CMK (cell line): Measurements from ENCODE around the gene PGK2.
"Not testable (repeated sequence)": the region's sequence is repeated elsewhere in the genome, so short reads cannot be mapped to it uniquely, and the experiment has no call there.

ENCODE experiments used
- DNase-seq: peaks from one replicate; pipeline ENCODE4 v3.0.0-alpha.2; 2010; ENCODE audit warnings: low read depth

The PGK2 gene

DNA sequence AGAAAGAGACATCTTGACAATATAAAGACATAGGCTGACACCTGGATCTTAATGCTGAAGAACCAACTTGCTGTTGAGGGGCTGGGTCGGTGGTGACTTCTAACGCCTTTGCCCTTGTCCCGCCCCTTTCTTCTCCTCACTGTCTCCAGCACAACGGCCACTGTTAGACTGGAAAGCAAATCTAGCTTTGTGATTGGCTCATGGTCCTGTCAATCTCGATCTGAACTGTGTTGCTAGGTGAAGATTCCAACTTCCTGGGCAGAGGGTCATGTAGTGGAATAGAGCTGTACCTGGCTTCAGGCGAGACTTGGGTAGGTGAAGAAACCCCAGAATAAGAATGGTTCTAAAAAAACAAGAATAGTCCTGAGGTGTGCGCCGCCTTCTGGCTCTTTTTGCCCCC lies at the start of gene PGK2:
Gene PGK2 (minus strand): TSS at position 110 of the 400 bp plus-strand sequence. CDS start 98 bp downstream, at position 12.
- DNase-seq: peak; percentile 15

DNA sequence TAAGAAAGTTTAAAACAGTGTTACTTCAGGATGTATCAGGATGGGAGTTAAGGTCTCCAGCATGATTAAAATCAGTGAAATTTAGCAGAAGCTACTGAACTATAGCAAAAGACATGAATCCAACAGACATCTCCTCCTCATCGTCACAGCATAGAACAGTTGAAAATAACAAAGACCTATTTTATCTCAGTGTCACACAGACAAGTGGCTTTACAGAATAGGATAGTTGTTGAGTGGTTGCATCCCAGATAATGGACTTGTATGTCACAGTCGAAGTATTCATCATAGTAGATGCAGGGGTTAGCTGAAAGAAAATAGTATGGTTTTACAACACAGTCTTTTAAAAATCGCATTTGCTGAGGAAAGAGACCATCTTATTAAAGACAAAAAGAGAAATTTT lies 48.1 kb upstream of the PGK2 start:
- no peak for DNase-seq

DNA sequence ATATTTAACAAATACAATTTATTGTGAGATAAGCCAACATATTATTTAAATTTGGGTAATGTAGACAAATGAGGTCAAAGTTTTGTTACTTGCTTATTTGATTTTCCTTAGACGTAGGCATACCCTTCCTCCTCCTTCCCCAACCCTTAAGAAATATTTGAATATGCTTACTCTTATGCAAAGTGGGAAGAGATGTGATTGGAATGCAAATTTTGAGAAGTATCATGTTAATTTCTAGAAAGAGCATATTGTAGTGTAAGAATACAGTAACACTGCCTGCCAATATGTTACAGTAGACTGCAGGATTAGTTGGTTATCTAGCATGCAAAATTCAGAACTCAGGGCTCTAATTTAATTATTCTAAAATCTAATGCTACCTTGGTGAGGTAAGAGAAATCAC lies 46.3 kb upstream of the PGK2 start:
- DNase-seq: no peak

DNA sequence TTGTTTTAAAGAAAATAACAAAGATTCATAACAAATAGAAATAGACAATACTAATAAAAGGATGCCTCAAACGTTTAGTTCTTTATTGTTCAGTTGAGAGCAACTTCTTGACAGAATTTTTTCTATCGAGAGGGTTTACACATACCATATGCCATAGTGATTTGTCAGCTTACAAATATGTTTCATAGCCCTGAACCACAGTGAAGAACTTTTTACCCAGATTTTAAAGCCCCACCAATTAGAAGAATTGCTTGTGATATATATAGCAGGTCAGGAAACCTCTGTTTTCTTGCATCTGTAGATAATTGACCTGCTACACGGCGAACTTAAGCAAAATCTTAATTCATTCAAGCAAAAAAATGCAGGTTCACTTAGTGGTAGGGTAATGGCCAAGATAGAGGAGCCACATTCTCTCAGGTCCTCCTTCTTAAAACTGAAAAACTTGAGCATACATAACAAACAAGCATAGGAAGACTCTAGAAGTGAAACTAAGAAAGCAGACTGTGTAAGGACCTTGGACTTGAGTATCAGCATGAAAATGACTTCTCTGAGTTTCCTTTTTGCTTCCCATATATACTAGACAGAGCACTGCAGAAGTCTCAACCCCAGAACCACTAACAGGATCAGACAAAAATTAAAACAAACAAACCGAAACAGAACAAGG lies 39.8 kb upstream of the PGK2 start:
- no peak for DNase-seq

DNA sequence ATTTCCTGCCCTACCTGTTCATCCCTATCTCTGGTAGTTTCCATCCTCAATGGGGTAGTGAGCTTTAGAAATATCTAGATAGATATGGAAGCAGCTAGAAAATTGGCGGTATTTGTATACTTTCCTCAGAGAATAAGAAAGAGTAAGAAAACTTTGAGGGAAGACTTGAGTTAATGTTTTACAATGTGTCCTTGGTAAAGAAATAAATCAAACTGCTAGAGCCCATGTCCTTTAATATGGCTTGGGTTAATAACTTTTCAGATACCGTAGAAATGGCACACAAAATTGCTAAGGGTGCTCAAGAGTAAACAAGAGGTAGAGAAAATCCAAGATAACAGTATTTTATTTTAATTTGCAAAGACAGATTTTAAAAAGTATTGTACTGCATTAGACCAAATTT lies 28.1 kb upstream of the PGK2 start:
- DNase-seq: no peak

DNA sequence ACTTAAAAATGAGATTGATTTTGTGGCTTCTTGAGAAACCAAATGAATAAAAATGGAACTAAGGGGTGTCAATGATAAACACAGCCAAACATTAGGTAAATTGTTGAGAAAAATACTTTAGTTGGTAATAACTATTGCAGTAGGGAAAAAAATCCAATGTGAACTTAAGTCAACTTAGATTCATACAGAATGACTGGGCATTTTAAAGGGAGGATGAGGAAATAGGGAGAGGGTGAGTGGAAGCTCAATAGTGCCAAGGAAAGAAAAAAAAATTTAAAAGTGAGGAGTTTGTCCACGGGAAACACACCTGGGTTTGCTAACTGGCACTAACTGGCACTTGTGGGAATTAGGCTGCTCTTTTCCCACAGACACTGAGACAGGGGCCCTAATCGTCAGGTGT lies 26.2 kb upstream of the PGK2 start:
- no peak for DNase-seq

DNA sequence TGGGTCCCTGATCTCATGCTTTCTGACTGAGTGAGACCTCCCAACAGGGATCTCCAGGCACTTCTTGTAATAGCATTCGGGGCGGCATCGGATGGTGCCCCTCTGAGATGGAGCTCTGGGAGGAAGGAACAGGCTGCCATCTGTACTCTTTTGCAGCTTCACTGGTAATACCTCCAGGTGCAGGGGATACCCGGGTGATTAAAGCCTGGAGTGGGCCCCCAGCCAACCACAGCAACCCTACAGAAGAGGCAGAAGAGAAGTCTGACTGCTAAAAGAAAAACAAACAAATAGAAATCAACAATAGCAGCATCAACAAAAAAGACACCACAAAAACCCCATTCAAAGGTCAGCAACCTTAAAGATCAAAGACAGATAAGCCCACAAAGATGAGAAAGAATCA lies 19.1 kb upstream of the PGK2 start:
- DNase-seq: no peak

DNA sequence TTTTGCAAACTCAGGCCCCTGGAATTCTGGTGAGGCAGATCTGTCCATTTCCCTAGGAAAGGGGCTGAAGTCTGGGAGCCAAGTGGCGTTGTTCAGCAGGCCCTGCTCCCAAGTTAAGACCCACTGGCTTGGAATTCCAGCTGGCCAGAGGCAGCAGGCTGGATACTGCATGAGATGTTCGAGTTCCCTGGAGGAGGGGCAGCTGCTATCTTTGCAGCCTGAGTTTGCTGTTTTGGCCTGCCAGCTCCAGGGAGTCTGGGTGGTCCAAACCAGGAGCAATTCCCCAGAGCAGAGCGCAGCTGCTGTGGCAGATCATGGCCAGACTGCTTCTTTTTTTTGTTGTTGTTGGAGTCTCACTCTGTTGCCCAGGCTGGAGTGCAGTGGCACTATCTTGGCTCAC lies 18.2 kb upstream of the PGK2 start:
- no peak for DNase-seq

DNA sequence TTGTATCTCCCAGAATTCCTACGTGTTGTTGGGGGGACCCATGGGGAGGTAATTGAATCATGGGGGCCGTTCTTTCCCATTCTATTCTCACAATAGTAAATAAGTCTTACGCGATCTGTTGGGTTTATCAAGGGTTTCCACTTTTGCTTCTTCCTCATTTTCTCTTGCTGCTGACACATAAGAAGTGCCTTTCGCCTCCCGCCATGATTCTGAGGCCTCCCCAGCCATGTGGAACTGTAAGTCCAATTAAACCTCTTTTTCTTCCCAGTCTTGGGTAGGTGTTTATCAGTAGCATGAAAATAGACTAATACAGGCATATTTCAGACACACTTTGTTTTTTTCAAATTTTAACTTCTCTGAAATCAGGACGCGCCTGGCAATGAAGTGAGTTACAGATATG lies 14.4 kb upstream of the PGK2 start:
- no peak for DNase-seq

DNA sequence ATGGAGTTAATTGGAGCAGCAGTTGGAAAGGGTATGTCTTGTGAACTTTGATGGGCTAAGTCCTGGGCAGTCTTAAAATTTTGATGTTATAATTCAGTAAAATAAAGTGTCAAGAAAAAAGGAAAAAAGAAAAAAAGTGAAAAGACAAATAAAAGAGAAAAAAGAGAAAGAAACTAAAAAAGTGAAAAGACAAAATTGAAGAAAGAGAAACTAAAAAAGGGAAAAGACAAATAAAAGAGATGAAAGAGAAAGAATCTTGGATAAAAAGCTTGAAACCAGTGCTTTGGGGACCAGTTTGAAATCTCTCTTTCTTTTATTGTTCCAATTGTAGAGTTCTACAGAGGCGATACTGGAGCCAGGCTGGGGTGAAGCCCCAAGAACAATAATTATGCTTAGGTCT lies 12.0 kb upstream of the PGK2 start:
- no peak for DNase-seq

DNA sequence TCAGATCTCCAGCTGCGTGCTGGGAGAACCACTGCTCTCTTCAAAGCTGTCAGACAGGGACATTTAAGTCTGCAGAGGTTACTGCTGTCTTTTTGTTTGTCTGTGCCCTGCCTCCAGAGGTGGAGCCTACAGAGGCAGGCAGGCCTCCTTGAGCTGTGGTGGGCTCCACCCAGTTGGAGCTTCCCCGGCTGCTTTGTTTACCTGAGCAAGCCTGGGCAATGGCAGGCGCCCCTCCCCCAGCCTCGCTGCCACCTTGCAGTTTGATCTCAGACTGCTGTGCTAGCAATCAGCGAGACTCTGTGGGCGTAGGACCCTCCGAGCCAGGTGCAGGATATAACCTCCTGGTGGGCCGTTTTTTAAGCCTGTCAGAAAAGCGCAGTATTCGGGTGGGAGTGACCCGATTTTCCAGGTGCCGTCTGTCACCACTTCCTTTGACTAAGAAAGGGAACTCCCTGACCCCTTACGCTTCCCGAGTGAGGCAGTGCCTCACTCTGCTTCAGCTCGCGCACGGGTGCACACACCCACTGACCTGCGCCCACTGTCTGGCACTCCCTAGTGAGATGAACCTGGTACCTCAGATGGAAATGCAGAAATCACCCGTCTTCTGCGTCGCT lies 9.9 kb upstream of the PGK2 start:
- not testable (repeated sequence) for DNase-seq

DNA sequence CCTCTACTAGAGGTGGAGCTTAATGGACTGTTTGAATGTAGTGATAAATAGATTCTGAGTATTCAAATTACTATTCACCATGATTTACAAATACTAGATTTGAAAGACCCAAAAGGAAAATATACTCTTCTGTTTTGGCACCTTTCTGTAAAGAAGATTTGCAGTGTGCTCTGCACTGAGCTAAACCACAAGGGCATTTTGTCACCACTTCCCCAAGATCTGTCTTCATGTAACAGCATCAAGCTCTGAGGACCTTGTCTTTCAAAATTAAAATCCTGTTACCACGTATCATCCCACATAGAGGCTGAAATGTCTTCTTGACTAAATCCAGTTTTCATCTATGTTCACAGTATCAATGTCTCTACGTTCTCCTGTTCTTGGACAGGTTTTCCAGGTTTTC lies 3.3 kb upstream of the PGK2 start:
- DNase-seq: no peak

DNA sequence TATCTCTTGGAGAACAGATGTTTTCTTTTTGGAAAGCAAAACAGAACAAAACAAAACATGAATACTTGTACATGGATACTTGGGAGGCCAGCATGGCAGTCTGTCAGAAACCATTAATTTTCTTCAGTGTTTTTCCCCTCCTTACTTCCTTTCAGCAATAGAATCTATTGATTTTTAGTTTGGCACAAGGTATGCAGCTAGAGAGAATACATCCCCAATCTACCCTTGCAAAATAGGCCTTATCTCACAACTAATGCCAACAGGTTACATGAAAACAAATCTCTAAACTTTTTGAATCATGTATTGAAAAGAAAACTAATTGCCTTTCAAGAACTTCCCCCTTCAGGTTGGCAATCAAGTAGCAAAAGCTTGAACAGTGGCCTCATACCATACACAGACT lies 2.8 kb downstream of the PGK2 start:
- DNase-seq: no peak

DNA sequence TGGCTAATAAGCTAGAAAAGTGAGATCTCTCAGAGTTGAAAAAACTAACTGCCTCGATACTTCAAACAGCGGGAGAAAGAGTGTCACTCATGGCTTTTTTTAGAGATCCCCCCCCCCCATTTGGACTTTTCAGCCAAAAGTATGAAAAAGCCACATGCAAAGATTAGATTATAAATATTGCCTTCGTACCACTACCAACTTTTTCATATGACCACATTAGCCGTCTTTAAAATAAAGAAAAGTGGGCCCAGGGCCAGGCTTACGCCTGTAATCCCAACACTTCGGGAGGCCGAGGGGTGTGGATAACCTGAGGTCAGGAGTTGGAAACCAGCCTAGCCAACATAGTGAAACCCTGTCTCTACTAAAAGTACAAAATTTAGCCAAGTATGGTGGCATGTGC lies 4.4 kb downstream of the PGK2 start:
- no peak for DNase-seq

DNA sequence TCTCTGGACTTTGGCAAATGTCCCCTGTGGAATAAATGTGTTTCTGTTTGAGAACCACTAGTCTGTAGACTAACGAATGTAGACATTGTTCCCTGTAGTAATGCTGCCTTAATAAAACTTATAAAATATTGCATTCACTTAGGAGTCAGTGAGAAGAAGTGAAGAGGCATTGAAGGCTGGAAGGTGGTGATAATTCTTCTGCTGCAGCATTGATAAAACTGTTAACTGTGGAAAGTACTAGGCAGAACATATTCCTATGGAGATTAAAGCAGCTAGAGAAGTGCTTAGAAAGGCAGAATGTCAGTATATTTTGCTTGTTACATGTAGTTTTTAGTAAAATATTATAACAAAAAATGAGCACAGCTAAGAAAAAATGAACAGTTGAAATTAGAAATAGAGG lies 4.8 kb downstream of the PGK2 start:
- DNase-seq: no peak

DNA sequence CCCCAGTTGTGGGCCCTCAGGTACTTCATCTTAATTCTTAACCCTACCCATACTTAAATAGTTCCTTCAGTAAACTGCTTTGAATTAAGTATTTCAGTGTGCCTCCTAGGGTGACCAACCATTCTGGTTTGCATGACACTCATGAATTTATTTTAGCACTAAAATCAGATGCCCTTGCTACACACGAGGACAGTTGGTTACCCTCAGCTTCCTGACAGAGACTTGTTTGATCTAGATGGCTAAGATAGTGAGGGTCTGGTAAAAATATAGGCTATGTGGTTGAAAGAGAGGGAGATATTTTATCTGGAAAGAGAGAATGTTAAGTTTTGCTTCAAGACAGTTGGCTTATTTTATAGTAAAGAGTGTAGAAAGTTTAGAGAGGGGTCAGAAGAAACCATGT lies 10.6 kb downstream of the PGK2 start:
- no peak for DNase-seq

DNA sequence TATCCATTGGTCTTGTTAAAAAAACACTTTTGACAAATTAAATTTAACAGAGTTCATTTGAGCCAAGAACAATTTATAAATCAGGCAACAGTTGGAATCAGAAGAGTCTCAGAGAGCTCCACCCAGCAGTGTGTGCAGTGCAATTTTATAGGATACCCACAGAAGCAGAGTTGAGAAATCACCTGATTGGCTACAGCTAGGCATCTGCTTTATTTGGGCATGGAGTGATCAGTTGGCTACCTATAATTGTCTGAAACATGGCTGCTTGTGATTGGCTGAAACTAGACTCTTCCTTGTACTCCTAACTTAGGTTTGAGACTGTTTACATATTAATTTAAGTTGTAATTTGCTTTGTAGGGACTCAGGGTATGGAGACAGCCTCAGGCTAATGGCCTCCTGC lies 12.0 kb downstream of the PGK2 start:
- no peak for DNase-seq

DNA sequence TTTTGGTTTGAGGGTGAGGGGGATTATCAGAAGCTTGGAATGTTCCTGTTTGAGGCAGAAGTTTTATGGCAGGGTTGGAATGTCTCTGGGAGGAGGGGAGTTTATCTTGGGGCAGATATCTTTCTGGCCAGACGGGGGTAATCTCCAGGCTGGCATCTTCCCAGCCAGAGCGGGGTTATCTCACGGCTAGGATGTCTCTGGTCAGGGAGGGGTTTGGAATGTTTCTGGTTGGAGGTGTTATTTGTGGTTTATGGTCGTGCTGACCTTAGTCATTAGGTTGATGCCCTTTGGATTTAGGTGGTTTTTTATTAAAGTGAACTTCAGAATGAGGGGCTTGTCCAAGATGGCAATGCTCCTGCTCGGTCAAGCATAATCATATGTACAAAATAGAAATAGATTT lies 14.8 kb downstream of the PGK2 start:
- no peak for DNase-seq

DNA sequence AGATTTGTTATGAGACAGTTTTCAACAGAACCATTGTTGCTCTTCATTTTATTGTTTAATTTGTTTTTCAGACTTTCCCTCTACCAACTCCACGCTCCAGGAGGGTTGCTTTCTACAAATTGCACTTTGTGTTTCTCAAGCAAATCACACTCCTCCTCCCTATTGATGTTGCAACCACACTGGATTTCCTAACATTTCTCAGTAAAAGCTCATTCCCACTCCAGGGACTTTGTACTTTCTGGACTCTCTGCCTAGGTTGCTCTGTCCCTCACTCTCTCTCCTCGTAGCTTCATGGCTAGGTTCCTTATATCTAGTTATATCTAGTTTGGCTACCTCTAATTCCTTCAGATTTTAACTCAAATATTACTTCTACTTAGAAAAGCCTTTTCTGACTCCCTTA lies 20.3 kb downstream of the PGK2 start:
- no peak for DNase-seq

DNA sequence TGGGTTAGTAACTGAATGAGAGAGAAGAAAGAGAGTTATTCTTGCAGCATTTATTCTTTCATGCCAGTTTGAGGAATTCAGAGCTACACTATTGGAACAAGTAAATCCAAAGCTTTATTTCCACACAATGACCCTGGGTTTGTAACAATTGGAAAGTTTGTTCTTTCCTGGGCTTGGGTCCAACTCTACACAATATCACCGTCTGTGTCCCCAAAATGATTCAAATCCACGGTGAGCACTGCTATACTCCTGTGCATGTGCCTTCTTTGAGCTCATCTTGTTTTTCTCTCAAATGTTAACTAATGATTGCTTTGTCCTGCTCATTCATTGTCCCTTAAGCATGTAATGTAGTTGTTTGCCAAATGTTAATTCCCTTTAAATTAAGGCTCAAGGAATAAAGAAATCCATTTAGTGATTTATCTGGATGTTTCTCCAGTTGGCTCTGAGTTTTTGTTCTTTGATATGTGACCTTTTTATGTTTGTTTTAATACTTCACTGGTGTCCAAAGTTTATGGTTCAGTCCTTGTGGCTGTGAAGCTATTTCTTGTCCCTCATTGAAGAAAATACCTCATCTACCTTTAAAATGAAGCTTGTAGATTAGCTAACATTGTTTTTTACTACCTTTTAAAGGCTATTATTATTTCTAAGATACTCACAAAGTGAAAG lies 22.4 kb downstream of the PGK2 start:
- no peak for DNase-seq

DNA sequence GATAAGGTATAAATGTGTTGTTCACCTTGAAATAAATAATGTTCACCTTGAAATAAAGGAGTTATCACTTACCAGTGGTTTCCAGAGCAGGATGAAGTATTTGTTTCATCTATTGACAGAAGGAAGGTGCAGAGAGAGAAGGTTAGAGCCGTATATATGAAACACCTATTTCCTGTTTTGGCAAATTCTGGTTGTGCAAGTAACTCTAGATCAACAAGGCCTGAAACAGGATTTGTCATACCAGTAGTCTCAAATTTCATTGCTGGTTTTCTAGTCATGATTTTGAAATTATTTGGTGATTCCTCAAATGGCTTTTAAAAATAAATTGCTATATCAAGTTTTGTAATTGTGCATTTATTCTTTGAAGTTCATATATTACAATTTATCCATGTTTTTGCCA lies 42.8 kb downstream of the PGK2 start, which contains the start of gene CRISP3:
Gene CRISP3 (minus strand): TSS at position 130 of the 400 bp plus-strand sequence. CDS start 21 bp downstream, at position 109.
- DNase-seq: no peak

DNA sequence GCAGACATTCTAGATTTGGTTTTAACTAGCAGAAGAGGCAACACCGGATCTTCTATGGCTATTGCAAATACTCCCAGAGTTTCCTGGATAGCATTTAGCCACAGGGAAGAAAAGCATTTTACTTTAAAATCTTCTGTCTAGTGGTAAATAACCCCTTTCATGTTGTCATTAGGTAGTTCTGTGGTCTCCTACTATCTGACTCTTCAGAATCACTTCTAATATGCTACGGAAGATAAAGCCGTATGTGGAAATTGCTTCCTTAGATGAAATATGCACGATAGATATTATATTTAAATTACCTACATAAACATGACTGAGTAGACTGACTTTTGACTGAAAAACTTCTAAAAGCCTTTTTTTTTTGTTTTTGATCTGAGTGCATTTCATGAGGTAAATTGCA lies 43.7 kb downstream of the PGK2 start:
- DNase-seq: no peak

DNA sequence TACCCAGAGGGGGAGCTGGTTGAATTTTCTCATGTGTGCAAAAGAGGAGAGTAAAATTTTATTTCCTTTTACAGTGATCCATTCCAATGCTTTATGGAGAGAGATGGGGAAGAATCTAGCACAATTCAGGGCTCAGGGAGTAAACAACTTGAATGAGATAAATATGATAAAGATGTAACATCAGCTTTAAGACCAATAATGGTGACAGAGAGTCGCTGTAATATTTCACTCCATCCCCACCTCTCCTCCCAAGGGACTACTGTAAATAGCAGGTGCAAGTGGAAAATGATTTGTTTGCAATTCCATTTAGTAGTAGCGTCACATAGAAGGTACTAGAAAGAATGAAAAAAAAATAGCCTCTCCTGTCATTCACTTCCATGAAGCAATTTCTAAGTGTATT lies 47.7 kb downstream of the PGK2 start:
- DNase-seq: no peak
